SK-MEL-5 (cell line): Measurements from ENCODE around the gene ABTB1. TPM values are rescaled to one million over a fixed set of nuclear protein-coding genes. Genes with fewer than 3 reads are reported as not detected.

Source experiments
- DNase-seq: peaks from one replicate; pipeline ENCODE4 v3.0.0-alpha.2; 2016; ENCODE audit warnings: low read depth, low spot score
- in situ Hi-C: cut with HindIII; loops from 2 replicates; pipeline ENCODE4 v1.10.0; 2016; ENCODE audit warnings: low sequenced_read_pairs, high pct_unique_total_duplicates, low pct_unique_long_range_greater_than_20kb
- total RNA-seq: library from RNA; depleted of rRNA; stranded (reverse); fragments of >200 nt; shearing (Covaris generic); gene quantifications from 2 replicates; pipeline ENCODE4 v1.2.3, GENCODE V29; 2014; rRNA removed

Gene ABTB1
- total RNA-seq, 1 experiment from 2014 or later = 1.1 TPM

- in situ Hi-C loops = no loop called here
- no peak for DNase-seq
These were observed 48.5 kb downstream of the ABTB1 start for GRCh38 chr3:127720985-127721935.

DNA sequence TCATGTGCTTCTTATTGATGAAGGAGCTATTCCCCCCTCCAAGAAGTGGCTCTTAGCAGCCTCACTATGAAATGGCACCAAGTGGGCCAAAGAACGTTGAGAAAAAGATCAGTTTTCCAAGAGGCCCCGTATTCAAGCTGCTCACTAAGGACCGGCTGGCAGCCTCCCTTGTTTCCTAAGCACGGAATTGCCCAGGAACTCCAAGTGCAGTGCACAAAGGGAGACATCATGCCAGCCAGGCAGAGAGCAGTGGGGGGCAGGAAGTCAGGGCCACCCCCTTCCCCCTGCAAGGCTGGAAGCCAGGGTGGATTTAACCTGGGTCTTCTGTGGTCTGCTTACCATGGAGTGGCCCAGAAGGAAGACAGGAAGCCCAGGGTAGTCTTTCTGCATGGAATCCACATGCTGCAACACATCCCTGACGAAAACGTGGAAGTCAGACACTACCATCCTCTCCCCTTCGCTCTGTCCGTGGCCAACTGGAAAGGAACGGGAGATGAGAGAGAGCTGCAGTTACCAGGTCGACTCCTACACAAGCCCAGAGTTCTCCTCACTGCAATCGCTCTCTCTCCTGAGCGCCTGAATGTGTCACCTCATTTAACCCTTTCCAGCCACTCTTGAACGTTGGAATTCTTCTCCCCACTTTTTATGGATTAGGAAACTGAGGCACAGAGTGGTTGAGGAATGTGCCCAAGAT lies 49.5 kb downstream of the ABTB1 start:
- in situ Hi-C loops = no loop called here

DNA sequence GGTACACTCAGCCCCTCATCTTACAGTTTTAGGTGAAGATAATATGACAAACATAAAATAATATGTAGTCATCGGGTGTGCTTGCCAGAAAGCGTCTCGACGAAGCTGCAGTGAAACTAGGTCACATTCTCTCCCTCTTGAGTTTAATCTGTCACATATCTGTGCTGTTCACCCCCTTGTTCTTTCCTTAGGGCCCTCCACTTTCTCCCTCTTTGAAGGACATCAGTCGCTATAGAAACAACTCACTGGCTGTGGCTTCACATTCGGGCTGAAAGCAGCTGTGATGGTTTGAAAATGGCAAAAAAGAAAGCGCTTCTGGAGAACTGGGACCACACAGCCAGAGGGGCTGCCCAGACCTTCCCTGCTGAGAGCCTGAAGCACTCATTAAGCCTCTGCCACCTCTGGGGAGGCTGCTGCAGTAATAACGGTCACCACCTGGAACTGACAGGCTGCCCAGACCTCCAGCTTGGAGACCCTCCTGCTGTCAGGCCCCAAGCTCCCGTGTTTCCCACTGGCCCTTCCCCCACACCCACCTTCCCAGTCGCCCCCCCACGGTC lies 50.3 kb downstream of the ABTB1 start:
- no peak for DNase-seq
- in situ Hi-C loops = no loop called here

More for the DNA sequence above, 49.5 kb downstream of the ABTB1 start:
- DNase-seq = no peak

- DNase-seq = no peak
- in situ Hi-C loops = no loop called here
These were observed 54.1 kb downstream of the ABTB1 start for GRCh38 chr3:127726894-127727293.

DNA sequence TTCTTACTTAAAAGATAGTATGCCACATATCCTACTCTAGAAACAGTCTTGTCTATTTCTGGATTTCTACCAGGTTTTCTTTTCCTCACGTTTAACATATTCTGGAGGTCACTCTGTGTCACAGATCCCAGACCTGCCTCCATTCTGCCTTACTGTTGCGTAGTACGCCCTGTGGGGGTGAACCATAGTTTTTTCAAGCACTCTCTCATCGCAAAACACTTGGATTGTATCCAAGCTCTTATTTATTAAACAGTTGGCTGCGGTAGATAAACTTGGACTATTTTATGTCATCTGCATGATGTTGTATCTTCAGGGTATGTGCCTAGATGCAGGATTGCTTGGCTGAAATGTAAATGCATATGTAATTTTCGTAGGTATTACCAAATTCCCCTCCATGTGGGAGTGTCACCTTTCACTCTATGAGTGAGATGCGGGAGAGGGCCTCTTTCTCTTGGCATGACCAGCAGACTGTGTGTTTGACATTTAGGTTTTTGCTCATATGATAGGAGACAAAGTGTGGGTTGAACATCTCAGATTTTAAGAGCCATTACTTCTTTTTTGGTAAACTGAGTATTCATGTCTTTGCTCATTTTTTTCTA lies 55.8 kb downstream of the ABTB1 start:
- in situ Hi-C loops = no loop called here
- no peak for DNase-seq

DNA sequence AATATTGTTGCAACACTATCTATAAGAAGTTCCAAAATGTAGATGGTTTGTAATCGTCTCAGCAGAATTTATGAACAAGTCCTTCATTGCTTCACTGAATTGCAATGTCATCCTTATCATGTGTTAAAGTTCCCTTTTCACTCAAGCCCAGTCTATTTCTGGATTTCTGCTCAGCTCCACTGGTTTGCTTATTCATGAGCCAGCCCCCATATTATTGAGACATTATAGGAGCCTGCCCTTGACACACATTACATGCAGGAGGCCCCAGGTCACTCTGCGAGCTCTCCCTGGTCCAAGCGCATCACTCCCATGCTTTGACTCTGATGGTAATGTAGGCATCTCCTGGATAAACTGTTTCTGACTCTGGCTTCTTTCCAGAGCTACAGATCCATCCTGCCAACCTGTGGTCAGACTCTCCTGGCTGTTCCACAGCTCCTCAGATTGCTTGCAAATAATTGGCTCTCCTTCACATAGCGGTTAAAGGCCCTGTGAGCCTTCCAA lies 56.9 kb downstream of the ABTB1 start:
- in situ Hi-C loops = no loop called here
- no peak for DNase-seq

DNA sequence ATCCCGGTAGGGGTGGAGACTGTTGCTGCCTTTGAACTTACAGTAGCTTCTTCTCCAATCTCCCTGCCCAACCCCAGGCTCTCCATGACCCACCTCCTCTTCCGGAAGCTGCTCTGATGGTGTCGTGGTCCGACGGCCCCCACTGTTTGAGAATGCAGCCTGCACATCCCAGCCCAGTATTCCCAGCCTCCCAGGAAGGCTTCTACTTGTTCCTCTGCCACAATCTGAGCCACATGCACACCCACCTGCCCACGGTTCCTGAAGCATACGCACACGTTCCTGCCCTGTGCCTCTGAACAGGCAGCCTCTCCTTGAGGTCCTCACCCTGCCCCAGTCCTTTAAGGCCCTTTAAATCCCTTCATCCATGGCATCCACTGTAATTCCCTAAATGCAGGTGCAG lies 57.4 kb downstream of the ABTB1 start:
- no peak for DNase-seq
- in situ Hi-C loops = no loop called here

Other genes with a start within 250 kb of the ABTB1 start
- gene TPRA1, start 82.2 kb upstream of the ABTB1 start, total RNA-seq = 24.8 and 27.9 TPM in 2 replicates
- gene MCM2, start 74.5 kb upstream of the ABTB1 start, total RNA-seq = 19.3 and 19.4 TPM in 2 replicates
- 182 and 199 TPM in 2 replicates for gene PODXL2, start 43.8 kb upstream of the ABTB1 start, total RNA-seq
- 3.2 TPM in 2 replicates for gene MGLL, start 149.6 kb downstream of the ABTB1 start, total RNA-seq
- gene KBTBD12, start 242.3 kb downstream of the ABTB1 start, total RNA-seq = not detected in 2 replicates